Astrocyte of the cerebellum (primary cell): Measurements from ENCODE around the gene CIP2A.
"Not testable (repeated sequence)": the region's sequence is repeated elsewhere in the genome, so short reads cannot be mapped to it uniquely, and the experiment has no call there.

Experiments used
- DNase-seq: peaks from one replicate; pipeline ENCODE4 v3.0.0-alpha.2; 2011; ENCODE audit warnings: low read depth
- H3K4me3 ChIP-seq: 2 replicates; pipeline ENCODE4 v1.5.1; 2011; ENCODE audit warnings: mild to moderate bottlenecking, low read depth, low read length, moderate library complexity
- CTCF ChIP-seq: IDR thresholded peaks from 2 replicates; pipeline ENCODE4 v1.5.1; 2012; ENCODE audit warnings: low read length, low read depth, moderate library complexity, mild to moderate bottlenecking; ENCODE audit errors: missing control alignments
- in situ Hi-C: cut with HindIII; loops from 2 replicates; pipeline ENCODE4 v1.10.0; 2017; ENCODE audit warnings: low sequenced_read_pairs

Gene CIP2A

GRCh38 chr3:108589081-108589997 is at the start of gene CIP2A, which contains the start of gene DZIP3:
Gene CIP2A, minus strand, starts transcription at chr3:108589438. Its CDS starts 63 bp downstream, at chr3:108589375.
Gene DZIP3, plus strand, starts transcription at chr3:108589722. Its CDS starts 15,685 bp downstream, at chr3:108605407.
- in situ Hi-C loops, result no loop called here
- TF ChIP-seq CTCF, result no peak
- peak; percentile 88 for DNase-seq
- peak within 1 kb of the TSS; percentile 84 for H3K4me3 ChIP-seq

- H3K4me3 ChIP-seq, result no peak overlapping the region
- no peak for DNase-seq
- in situ Hi-C loops, result no loop called here
- no peak for TF ChIP-seq CTCF
These were observed 40.7 kb upstream of the CIP2A start for GRCh38 chr3:108629974-108630373.

GRCh38 chr3:108623504-108623903 is 34.3 kb upstream of the CIP2A start:
- in situ Hi-C loops, result no loop called here

GRCh38 chr3:108620250-108620649 is 31.0 kb upstream of the CIP2A start:
- no peak for TF ChIP-seq CTCF
- no peak for DNase-seq
- in situ Hi-C loops, result no loop called here
- no peak overlapping the region for H3K4me3 ChIP-seq

More at GRCh38 chr3:108623504-108623903, 34.3 kb upstream of the CIP2A start:
- no peak for TF ChIP-seq CTCF
- peak; percentile 8 for DNase-seq
- H3K4me3 ChIP-seq, result no peak overlapping the region

- in situ Hi-C loops, DNase-seq, H3K4me3 ChIP-seq: not testable (repeated sequence)
These were observed 26.9 kb upstream of the CIP2A start for GRCh38 chr3:108616090-108616489.

GRCh38 chr3:108610651-108611050 is 21.4 kb upstream of the CIP2A start:
- in situ Hi-C loops, result no loop called here
- no peak for TF ChIP-seq CTCF
- no peak for DNase-seq
- no peak overlapping the region for H3K4me3 ChIP-seq

GRCh38 chr3:108608750-108609149 is 19.5 kb upstream of the CIP2A start:
- DNase-seq, result no peak
- no peak overlapping the region for H3K4me3 ChIP-seq
- in situ Hi-C loops, result no loop called here
- TF ChIP-seq CTCF, result no peak
